Measurements from ENCODE around the gene TBATA.

DNA sequence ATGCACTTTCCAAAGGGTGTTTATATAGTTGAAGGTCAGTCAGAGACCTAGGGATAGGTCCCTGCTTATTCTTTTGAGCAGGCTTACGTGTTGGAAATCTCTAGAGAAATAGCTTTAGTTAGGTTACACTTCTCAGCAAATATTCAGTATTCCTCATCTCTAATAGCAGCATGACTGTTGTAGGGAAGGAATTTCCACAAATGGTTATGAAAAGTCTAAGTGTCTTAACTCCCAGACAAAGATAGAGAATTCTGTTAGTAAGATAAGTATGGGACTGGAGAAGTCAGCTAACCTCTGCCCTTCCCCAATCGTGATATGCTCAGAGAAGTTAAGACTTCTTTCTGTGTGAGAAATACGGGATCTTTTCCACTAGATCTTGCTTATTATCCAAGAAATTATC is 47.0 kb upstream of the TBATA start:
- TF ChIP-seq, protein P1, sequence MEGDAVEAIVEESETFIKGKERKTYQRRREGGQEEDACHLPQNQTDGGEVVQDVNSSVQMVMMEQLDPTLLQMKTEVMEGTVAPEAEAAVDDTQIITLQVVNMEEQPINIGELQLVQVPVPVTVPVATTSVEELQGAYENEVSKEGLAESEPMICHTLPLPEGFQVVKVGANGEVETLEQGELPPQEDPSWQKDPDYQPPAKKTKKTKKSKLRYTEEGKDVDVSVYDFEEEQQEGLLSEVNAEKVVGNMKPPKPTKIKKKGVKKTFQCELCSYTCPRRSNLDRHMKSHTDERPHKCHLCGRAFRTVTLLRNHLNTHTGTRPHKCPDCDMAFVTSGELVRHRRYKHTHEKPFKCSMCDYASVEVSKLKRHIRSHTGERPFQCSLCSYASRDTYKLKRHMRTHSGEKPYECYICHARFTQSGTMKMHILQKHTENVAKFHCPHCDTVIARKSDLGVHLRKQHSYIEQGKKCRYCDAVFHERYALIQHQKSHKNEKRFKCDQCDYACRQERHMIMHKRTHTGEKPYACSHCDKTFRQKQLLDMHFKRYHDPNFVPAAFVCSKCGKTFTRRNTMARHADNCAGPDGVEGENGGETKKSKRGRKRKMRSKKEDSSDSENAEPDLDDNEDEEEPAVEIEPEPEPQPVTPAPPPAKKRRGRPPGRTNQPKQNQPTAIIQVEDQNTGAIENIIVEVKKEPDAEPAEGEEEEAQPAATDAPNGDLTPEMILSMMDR (IDR thresholded peaks at IDR 0.05): no peak
- TF ChIP-seq ZFX (IDR thresholded peaks at IDR 0.05; ENCODE audit: borderline replicate concordance): no peak

All from 22Rv1 (cell line).